HG02623 (cell line): ENCODE data around the gene ROR2.
"Not testable (repeated sequence)": the region's sequence is repeated elsewhere in the genome, so short reads cannot be mapped to it uniquely, and the experiment has no call there.

Source experiments
- ATAC-seq: cut with Tn5 transposase; IDR thresholded peaks from one replicate; pipeline ENCODE4 v1.9.1; 2021; ENCODE audit warnings: moderate library complexity; ENCODE audit not compliant: unreplicated experiment

The ROR2 gene

DNA sequence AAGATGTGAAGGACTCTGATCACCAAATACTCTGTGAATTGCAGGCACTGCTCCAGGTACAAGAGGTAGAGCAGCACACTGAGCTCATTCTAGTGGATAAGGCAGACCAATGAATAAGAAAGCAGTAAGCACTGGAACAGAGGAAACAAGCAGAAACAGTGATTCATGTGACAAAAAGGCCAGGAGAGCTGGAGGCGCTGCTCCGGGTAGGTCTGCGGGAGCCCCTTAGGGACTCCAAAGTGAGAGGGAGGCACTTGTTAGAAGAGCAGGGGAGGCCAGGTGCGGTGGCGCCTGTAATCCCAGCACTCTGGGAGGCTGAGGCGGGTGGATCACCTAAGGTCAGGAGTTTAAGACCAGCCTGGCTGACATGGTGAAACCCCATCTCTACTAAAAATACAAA is 294.8 kb downstream of the ROR2 start:
- no peak for ATAC-seq

DNA sequence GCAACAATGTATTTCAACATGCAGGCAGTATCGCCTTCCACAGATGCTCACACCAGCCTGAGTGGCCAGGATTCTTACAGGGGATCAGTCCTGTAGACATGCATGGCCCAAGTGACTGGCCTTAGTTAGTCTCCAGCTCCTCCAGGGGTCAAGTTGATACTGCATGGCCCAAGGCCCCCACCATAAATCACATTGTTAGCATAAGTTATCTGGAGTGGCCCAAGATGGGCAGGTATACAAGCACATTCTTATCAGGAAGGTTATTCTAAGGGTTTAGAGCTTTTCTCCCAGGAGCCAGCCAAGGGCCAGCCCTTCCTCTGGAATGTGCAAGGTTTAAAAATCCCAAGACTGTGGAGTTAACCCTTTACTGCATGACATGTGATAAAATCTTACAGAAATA is 295.5 kb downstream of the ROR2 start:
- no peak for ATAC-seq

DNA sequence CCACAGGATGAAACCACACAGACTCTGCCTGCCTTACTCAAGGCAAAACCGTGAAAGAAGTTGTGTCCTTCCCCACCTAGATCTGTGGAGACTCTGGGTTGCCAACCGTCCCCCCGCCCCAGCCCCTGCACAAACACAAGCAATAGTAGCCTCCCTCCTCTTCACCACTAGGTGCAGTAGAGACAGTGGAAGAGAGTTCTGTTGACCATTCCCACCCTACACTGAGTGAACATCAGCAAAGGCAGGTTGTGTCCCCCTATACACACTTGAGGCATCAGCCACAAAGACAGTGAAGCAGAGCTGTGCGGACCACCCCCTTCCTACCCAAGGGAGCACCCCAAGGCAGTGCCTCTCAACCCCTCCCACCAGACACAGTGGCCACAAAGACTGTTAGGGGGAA is 302.7 kb downstream of the ROR2 start:
- no peak for ATAC-seq

DNA sequence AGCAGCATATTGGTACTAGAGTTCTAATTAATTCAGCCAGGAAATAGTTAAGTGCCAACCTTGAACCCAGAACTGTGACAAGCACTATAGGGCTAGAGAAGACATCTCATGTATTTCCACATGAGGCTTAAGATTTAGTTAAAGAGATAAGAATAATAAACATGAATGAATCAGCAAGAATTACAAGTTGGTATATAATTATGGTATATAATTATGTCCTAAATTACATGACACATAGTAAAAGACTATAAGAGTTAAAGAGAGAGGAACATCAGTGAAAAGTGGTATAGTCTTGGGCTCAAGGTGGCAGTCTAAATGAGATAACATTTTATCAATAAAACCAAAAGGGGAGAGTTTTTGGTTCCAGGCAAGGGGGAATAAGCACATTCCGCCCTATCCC is 303.3 kb downstream of the ROR2 start:
- ATAC-seq, result no peak

DNA sequence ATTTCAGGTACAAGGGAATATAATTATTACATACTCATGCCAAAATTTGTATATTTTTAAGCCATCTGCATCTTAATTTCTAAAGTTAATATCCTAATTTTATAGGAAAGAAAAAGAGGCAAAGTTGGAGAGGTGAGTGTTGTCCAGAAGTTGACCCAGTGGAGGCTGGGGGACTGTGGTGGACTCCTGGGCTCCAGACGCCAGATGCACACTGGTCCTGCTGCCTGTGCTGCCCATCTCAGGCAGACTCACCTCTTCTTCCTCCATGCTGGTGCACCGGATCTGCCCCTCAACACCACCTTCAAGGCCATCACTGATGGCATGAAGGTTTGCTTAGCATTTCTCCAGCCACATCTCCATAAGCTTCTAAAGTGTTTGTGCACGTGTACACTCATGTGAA is 305.6 kb downstream of the ROR2 start:
- ATAC-seq, result no peak

DNA sequence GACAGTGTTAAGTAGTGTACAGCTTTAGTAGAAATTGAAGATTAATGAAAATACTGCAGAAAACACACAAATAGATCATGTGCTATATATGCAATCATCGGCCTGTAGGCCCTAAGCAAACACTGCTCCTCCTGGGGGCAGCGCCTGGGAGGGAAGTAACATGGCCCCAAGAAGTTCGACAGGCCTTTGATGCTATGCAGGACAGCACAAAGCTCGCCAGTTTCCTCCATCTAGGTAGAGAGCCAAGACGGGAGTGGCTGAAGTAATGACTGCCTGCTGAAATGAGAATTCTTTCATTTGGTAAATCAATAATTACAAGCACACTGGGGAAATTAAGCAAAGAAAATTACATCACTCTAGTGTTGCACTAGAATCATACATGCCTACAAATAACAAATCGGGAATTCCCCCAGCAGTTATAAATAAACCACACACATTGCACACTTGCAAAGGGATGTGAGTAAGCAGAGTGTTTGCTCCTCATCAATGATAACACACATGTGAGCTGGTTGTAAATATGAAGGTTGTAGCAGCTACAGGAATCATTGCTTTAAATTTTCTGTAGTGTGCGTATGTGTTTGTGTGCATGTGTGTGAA is 306.4 kb downstream of the ROR2 start:
- ATAC-seq, result no peak

DNA sequence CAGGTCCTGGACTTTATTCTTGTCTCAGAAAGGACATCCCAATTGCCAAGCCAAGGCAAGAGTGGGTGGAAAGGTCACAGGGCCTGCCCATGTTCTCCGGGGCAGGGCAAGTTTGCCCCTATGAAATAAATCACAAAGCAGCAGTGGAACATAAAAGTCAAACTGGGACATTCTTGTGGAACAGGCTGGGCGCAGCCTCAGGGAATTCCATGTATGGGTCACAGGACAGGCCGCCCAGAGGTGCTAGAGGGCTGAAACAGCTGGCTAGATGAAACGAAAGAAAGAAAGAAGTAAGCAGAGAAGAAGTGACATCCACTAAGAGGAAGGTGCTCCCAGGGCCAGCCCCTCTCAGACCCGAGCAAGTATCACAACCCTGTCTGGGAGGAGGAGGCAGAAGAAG is 307.3 kb downstream of the ROR2 start:
- ATAC-seq, result no peak

DNA sequence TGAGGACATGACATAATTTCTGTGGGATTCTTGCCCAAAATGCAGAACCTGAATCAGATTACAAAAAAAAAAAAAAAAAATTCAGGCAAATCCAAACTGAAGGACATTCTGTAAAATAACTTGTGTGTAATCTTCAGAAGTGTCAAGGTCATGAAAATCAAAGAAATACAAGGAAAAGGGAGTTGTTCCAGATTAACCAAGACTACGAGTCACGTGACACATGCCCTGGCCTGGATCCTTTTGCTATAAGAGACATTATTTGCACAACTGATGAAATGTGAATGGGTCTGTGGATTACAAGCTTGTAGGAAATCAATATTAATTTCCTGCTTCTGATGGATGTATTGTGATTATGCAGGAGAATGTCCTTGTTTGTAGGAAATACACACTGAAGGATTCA is 309.6 kb downstream of the ROR2 start:
- ATAC-seq, result no peak

DNA sequence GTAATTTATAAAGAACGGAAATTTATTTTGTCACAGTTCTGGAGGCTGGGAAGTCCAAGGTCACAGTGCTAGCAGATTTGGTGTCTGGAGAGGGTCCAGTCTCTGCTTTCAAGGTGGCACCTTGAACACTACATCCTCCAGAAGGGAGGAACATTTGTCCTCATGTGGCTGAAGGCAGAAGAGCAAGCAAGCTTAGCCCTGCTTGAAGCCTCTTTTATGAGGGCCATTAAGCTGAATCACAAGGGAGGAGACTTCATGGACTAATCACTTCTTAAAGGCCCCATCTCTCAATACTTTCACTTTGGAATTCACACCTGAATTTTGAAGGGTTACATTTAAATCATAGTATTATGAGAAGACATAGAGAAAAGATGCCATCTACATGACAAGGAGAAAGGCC is 311.0 kb downstream of the ROR2 start:
- no peak for ATAC-seq

DNA sequence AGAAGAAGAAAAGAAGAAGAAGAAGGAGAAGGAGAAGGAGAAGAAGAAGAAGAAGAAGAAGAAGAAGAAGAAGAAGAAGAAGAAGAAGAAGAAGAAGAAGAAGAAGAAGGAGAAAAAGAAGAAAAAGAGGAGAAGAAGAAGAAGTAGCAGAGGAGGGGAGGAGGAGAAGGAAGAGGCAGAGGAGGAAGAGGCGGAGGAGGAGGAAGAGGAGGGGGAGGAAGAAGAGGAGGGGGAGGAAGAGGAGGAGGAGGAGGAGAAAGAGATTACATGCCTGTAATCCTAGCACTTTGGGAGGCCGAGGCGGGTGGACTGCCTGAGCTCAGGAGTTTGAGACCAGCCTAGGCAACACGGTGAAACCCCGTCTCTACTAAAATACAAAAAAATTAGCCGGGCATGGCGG is 315.2 kb downstream of the ROR2 start:
- not testable (repeated sequence) for ATAC-seq

DNA sequence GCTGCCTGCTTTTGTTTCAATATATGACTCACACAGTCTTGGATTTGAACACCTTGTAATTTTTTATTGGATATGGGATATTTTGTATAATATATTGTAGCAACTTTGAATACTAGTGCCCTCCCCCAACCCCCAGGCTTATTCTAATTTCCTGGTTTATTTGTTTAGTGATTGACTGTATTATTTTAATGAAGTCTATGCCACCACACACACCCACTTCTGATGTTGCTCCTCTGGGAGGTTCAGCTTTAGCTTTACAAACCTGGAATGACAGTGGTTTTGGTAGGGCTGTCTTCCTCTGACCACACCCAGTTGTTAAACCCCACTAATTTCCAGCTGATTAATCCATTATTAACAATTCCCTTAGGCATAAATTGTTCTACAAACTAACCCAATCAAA is 320.3 kb downstream of the ROR2 start:
- no peak for ATAC-seq

DNA sequence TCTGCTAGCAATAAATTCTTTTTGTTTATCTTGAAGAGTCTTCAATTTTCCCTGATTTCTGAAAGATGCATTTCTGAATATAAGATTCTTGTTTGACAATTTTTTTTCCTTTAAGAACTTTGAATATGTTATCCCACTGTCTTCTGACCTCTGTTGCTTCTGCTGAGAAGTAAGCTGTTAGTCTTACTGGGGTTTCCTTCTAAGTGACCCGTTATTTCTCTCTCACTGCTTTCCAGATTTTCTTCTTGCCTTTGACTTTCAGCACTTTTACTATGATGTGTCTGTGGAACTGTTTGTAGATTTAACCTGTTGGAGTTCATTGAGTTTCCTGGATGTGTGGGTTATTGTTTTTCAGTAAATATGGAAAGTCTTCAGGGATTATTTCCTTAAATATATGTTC is 321.1 kb downstream of the ROR2 start:
- no peak for ATAC-seq

DNA sequence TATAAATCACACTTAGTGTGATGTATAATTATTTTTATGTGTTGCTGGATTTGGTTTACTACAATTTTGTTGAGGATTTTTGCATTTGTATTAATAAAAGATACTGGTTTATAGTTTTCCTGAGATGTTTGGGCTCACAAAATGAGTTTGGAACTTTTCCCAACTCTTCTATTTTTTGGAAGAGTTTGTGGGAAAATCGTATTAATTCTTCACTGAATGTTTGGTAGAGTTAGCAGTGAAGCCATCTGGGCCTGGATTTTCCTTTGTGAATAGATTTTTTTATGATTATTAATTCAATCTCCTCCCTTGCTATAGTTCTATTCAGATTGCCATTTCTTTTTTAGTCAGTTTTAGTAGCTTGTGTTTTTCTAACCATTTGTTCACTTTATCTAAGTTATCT is 324.7 kb downstream of the ROR2 start:
- no peak for ATAC-seq

DNA sequence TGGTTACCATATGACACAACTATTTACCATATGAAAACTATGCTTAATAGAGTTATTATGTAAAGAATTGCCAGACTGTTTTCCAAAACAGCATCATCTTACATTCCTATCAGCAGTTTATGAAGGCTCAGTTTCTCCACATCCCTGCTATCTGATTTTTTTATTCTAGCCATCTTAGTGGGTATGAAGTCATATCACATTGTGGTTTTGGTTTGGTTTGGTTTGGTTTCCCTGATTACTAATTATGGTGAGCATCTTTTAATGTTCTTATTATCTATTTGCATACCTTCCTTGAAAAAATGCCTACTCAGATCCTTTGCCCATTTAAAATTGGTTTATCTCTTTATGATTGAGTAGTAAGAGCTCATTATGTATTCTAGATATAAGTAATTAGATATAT is 327.0 kb downstream of the ROR2 start:
- no peak for ATAC-seq

DNA sequence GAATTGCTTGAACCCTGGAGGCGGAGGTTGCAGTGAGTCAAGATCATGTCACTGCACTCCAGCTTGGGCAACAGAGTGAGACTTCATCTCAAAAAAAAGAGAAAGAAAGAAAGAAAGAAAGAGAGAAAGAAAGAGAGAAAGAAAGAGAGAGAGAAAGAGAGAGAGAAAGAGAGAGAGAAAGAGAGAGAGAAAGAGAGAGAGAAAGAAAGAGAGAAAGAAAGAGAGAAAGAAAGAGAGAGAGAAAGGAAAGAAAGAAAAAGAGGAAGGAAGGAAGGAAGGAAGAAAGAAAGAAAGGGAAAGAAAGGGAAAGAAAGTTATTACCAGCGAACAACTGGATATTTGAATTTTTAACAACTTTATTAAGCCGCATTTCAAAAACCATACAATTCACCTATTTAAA is 327.9 kb downstream of the ROR2 start:
- ATAC-seq, result not testable (repeated sequence)

DNA sequence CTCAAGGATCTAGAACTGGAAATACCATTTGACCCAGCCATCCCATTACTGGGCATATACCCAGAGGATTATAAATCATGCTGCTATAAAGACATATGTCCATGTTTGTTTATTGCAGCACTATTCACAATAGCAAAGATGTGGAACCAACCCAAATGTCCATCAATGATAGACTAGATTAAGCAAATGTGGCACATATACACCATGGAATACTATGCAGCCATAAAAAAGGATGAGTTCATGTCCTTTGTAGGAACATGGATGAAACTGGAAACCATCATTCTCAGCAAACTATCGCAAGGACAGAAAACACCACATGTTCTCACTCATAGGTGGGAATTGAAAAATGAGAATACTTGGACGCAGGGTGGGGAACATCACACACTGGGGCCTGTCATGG is 336.0 kb downstream of the ROR2 start:
- ATAC-seq, result not testable (repeated sequence)

DNA sequence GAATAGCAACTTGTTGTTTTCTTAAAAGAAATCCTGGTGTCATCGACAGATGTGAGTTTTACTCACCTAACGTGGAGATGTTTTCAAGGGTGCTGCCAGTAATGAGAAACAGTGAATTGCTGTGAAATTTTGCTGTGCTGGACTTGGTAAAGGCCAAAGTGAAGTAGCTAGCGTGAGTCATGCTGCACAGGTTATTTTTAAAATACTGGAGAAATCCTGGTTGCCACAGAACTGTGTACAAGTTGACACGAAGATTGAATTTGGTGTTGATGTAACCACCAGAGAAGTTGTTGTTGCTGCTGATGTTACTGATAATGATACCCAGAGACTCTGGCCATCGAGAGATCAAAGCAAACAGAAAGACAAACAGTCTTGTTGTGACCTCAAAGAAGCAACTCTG is 338.4 kb downstream of the ROR2 start:
- ATAC-seq, result no peak

DNA sequence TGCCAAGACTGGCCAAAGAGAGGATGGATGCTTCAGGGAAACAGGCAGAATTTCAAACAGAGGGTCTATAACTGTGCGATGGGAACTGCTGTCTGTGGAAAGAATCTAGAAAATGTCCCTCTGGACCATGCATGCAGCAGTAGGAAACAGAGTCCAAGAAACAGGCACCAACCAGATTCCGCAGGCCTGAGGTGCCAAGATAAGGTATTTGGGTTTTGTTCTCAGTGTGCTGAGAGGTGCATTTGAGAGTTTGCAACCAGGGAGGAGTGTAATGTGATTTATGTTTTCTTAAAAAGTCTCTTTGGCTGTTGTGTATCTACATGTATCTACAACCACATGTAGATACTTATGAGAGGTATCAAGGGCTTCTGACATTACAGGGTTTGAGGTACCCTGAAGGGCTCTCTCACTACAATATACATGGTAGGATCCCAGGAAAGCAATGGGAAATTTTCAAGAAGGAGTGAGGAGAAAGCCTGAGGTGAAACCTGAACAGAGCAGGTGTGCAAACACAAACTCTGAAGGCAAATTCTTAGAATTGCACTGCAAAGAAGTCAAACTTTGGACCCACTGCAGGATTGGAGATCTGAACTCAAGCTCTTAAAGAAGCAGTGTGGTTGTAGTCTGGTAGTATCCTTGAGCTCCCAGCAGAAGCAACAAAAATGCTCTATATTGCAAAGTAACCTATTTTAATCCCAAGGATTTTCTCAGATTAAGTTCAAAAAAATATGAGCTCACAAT is 343.6 kb downstream of the ROR2 start:
- no peak for ATAC-seq

DNA sequence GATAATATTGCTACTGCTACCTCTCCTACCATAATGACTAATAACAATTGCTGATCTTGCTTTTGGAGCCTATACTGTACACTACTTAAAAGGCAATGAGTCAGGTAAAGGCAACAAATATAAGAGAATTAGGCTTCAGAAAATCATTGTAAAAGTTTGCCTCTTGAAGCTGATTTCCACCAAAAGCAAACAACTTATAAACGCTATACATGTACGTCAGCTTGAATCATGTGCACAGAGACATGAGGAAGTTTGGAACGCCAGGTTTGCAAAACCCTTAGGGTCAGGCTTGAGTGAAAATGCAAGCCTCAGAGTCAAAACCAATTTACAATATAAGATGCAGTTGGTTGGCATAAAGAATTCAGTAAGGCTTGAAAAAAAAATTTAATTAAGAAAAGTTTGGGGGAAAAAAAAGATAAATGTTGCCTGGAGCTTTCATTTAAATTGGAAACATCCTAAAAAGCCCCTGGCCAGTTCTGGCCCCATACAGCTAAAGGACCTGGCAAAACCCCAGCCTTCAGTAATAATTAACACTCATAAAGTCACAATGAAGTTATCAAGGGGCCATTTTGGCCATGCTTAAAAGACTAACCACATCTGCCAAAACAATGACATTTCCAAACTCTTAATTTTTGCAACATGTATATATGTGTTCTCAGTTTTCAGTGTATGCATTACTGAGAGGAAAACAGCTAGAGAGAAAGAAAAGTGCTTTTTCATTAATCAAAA is 345.4 kb downstream of the ROR2 start:
- no peak for ATAC-seq

DNA sequence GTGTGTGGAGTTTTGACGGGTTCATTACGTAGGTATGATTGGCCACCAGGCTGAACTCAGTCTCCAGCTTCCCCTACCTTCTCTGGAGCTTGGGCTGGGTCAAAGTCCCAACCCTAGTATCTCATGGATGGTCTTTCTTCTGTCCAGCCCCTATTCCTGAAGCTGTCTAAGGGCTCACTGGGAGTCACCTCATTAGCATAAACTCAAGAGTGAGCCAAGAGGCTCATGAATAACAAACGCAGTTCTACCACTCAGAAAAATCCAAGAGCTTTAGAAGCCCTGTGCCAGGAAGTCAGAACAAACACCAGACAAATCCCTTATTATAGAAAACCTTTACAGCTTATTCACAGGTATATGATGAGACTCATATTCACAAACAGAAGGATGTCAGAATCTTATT is 346.1 kb downstream of the ROR2 start:
- ATAC-seq, result no peak

DNA sequence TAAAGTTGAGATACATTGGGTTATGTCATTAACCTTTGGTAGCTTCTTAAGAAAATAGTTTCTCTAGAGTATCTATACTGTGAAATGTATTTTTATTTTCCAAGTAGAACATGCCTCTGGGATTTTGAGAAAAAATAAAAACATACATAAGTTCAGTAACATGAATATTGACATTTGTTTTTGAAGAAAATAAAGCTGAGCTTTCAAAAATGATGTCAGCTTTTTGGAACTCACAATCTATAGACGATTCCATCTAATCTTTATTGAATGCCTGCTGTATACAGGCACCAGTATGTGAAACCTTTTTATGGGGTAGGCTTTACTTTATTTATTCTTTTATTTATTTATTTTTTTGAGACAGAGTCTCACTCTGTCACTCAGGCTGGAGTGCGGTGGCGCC is 350.5 kb downstream of the ROR2 start:
- ATAC-seq, result no peak

DNA sequence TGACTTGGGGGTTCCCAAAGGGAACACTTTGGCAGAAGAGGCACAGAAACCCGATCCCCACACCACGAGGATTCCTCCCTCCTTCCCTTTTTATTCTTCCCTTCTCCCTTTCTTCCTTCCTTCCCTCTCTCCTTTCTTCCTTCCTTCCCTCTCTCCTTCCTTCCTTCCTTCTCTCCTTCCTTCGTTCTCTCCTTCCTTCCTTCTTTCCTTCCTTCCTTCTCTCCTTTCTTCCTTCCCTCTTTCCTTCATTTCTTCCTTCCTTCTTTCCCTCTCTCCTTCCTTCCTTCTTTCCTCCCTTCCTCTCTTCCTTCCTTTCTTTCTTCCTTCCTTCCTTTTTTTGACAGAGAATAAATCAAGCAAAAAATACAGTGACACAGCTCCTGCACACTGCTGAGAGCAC is 358.4 kb downstream of the ROR2 start:
- no peak for ATAC-seq
